ENCODE data around the gene CFAP52.

DNA sequence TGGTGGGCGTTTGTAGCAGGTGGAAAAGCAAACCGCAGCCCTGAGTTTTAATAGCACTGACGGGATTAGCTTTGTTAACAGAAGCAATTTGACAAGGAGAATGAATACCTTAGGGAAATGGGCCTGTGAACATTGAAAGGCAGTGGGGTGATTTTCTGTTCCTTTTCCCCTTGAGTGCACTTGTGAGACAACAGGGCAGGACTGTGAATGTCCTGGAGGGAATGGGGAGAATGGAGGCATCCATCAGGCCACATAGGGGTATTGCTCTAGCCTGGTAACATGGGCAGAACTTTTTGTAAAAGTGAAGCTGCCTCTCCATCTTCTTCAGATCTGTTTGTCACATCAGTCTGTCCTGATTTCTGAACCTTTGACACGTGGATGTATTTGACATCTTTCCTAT is 95.1 kb downstream of the CFAP52 start:
- TF ChIP-seq, protein P1, sequence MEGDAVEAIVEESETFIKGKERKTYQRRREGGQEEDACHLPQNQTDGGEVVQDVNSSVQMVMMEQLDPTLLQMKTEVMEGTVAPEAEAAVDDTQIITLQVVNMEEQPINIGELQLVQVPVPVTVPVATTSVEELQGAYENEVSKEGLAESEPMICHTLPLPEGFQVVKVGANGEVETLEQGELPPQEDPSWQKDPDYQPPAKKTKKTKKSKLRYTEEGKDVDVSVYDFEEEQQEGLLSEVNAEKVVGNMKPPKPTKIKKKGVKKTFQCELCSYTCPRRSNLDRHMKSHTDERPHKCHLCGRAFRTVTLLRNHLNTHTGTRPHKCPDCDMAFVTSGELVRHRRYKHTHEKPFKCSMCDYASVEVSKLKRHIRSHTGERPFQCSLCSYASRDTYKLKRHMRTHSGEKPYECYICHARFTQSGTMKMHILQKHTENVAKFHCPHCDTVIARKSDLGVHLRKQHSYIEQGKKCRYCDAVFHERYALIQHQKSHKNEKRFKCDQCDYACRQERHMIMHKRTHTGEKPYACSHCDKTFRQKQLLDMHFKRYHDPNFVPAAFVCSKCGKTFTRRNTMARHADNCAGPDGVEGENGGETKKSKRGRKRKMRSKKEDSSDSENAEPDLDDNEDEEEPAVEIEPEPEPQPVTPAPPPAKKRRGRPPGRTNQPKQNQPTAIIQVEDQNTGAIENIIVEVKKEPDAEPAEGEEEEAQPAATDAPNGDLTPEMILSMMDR (conservative IDR thresholded peaks at IDR 0.05): no peak
- no peak for TF ChIP-seq ZFX (IDR thresholded peaks at IDR 0.05)

Data from C4-2B (cell line).